GM19455 (cell line): Measurements from ENCODE around the gene MTA2.
"Not testable (repeated sequence)": the region's sequence is repeated elsewhere in the genome, so short reads cannot be mapped to it uniquely, and the experiment has no call there.

Experiments used
- ATAC-seq: cut with Tn5 transposase; IDR thresholded peaks from one replicate; pipeline ENCODE4 v1.9.1; 2021; ENCODE audit not compliant: unreplicated experiment

The MTA2 gene

DNA sequence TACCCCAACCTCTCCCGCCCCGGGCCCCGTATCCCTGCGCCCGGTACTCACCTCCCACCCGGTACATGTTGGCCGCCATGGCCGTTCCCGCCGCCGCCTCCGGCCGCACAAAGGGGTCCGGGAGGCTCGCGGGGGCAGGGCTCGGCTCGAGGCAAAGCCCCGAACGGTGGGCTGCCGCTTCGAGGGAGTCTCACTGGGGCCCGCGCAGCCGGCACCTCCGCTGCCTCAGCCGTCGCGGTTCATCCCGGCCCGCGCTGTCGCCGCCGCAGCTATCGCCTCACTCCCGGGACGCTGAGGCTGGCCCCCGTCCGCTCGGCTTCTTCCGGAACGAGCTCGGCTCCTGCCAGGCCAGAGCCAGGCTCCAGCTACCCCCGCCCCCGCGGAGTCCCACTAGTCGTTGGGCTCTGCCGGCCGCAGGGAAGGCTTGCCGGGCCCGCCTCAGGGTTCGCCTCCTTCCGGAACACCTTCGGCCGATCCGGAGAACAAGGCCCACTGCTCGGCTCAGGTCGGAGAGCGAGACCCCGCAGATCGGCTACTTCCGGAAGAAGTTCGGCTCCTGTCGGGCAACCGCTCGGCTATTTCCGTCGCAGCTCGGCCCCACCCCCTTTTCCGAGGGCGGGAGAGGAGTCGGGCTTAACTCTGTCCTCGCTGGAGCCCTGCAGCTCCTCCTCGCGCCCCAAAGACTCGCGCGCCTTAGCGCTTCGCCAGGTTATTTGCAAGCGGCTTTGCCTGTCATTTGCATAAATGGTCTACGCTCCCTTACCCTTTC lies at the start of gene MTA2:
Gene MTA2 (minus strand): TSS at position 494 of the 769 bp plus-strand sequence. CDS start 415 bp downstream, at position 79.
- ATAC-seq, result peak; percentile 73

DNA sequence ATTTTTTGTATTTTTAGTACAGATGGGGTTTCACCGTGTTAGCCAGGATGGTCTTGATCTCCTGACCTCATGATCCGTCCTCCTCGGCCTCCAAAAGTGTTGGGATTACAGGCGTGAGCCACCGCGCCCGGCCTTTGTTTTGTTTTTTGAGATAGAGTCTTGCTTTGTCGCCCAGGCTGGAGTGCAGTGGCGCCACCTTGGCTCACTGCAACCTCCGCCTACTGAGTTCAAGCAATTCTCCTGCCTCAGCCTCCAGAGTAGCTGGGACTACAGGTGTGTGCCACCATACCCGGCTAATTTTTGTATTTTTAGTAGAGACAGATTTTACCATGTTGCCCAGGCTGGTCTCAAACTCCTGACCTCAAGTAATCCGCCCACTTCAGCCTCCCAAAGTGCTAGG lies 48.6 kb upstream of the MTA2 start:
- not testable (repeated sequence) for ATAC-seq

DNA sequence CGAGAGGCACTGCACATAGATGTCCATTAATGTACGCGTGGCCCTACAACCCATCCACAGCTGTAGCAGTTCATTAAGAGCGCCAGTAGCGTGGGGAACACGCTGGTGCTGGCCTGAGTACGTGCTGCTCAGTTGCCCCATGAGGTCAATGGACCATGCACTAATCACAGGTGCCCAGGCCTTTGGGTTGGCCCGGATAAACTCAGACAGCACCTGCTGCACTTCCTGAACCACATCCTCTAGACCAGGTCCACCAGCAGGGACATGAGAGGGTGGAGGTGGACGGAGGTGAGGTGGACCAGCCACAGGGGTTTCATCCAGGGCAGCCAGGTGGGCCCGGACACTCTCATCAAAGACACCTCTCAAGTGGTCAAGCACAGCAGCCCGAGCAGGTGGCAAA lies 47.8 kb upstream of the MTA2 start:
- no peak for ATAC-seq

DNA sequence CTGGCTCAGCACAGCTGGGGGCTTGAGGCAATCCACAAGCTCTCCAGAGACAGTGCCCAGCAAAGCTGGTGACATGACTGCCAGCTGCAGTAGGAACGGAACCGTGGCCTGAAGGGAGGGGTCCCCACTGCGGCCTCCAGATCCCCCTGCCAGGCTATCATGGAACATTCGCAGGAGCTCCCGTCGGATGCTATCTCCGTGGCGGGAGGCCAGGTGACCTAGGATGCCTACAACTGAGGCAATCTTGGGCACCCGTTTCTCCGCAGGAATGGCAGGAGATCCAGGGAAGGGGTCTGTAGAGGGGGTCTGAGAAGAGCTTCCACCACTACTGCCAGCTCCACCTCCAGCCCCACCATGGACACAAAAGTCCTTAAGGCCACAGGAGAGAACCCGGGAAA lies 47.3 kb upstream of the MTA2 start:
- ATAC-seq, result no peak

DNA sequence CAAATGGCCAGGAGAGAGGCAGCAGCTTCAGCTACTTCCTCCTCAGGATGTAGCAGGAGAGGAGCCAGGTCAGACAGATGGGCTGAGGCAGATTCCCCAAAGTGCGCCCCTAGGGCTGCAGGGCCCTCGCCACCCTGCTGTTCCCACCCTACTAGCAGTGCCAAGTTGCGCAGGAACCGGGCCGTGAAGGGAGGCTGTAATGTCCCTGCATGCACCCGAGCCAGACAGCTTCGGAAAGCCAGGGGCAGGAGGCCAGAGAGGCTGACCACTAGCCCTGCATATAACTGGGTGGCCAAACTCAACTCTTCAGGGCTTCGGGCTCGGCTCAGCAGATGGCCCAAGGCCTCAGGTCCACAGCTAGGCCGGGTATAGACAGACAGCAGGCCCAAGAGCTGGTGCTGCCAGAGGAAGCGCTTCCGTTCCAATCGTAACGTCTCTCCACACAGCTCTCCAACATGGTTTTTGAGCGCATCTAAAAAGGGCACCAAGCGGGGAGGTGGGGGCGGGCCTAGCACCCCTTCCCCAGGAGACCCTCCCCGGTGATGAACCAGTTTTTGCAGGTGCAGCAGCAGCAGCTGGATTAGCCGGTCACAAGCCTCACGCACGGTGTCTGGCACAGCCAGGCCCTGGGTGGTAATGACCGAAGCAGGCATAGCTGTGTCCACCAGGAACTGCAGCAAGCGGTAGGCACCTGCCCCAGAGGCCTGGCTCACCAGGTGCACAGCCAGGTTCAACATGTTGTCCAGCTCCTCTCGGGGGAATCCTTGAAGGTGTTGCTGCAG lies 46.7 kb upstream of the MTA2 start:
- no peak for ATAC-seq

DNA sequence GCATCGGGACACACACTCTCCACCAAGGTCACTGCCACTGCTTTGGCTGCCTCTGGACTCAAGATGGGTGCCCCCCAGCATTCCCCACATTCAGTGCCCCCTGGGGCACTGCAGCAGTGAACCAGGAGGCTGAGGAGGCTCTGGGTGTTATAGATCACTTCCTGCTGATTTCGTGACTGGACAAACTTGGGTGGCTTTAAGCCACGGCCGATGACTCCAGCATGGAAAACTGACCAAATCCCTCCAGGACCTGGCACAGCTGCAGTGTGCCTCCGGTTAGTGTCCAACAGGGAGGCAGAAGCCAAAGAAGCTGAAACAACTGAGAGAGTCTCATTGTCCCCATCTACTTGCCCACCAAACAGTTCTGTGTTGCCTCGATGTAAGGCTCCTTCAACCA lies 45.9 kb upstream of the MTA2 start:
- ATAC-seq, result no peak

DNA sequence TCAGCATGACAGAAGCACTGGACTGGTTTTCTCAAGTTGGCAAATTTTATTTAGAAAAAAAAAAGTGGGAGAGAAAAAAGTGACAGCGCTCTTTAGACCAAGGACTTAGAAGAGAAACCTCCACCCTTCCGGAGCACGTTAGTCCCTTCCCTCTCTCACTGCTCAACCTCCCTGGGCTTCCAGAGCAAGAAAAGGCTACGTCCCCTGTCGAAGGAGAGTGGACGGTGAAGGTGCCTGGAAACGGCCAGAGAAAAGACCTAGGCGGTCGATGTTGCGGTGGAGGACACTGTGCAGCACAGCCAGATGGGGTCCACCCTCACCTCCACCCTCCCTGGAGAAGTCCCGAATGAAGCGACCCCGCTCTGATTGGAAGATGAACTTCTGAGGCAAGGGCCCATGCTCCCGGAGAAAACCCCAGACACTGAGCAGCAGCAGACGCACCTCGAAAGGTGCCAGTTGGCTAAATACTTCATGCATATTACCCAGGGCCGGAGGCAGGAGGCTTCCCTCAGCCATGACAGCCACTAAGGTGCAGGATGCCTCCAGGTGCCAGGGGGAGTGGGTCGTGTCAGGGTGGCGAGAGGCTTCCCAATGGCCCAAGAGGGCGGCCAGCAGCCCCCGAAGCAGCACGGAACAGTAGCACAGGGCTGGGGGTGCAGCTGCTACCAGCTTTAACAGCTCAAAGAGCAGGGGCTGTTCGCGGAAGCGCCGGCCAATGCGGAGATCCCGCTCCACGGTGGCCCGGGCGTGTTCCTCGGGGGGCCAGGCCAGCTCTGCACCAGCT lies 45.4 kb upstream of the MTA2 start:
- ATAC-seq, result no peak

DNA sequence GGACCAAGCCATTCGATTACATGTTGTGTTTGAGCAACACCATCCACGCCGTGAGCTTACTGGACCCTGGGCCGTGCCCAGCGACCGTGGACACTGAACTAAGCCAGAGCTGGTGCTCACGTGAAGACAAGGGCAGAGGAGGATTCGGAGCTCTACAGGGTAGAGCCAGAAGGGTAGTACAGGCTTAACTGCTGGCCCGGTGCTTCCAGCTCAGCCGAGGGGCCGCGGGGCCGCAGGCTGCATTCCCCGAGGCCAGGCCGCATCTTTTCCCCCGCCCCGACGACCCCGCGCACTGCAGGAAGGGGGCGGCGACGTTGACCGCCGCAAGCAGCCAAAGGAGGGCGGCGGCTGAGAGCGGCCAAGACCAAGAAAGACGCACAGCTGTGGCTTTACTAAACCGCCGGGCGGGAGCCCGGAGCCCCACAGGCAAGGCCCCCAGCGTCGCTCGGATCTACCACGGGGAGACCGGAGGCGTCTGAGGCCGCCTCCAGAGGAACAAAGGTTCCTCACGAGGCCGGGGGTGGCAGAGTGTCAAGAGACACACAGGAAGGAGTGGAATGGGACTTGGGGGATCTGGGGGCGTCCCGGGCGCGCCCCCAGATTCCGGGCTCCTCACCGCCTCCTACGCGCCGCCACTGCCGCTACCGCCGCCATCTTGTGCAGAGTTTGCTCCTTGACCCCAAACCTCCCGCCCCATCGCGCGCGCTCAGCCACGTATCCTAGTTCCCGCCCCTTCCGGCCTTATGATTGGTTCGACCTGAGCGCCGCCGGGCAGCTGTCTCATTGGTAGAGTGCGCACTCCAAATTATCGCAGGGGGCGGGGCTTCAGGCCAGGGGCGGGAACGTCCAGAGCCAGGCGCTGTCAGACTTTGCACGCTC lies 44.5 kb upstream of the MTA2 start, which contains the start of gene GANAB:
Gene GANAB (minus strand): TSS at position 668 of the 879 bp plus-strand sequence. CDS start 14 bp downstream, at position 654.
- ATAC-seq, result peak; percentile 91

DNA sequence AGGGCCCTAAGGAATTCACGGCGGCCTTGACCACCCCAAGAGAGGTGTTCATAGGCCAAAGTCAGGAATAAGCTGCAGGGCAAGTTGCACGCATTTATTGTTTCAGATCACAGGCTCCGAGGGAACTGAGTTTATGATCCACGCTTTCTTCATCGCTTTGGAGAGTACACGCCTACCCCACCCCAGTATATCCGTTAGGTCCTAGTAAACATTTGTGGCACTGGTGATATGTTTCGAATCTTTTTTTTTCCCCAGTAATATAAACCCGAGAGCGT lies 43.9 kb upstream of the MTA2 start:
- no peak for ATAC-seq

DNA sequence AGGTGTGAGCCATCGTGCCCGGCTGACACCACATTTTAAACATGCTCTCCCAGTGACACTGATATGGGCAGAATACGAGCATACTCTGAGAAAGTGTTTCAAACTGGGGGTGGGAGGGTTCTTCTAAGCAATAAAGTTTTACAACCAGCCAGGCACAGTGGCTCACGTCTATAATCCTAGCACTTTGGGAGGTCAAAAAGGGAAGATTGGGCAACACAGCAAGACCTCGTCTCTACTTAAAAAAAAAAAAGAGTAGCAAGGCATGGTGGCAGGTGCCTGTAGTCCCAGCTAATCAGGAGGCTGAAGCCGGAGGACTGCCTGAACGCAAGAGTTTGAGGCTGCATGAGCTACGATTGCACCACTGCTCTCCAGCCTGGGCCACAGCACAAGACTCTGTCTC lies 42.6 kb upstream of the MTA2 start:
- no peak for ATAC-seq

DNA sequence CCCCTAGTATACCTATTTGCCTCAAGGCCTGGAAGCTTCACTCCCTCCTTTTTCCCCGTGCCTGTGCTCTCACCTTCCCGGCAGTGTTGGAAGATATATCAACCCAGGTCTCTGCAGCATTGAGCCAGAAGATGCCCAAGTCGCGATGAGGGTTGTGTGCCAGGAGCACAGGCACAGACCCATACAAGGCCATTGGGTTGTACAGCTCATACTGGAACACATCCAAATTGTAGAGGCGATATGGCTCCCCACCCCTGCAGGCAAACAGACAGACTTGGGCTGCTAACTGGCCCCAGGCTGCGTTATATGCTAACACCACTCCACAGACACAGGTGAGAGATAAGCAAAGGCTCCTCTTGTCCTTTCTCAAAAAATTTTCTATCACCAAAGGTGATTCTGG lies 30.8 kb upstream of the MTA2 start:
- ATAC-seq, result no peak

DNA sequence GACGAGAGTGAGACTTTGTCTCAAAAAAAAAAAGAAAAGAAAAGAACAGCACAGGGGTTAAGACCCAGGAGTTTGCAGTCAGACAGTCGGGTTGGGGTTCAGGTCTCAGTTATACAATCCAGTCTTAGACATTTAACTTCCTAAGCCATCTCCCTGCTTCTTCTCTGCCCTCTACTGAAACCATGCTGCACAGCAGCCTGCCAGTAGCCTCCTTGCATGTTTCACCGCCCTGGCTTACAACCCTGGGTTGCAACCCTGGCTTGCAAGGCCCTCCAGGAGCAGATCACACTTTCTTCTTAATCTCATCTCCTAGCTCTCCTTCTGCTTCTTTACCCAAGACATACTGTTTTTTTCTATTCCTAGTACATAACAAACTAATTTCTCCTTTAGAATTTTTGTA lies 26.0 kb upstream of the MTA2 start:
- ATAC-seq, result no peak

DNA sequence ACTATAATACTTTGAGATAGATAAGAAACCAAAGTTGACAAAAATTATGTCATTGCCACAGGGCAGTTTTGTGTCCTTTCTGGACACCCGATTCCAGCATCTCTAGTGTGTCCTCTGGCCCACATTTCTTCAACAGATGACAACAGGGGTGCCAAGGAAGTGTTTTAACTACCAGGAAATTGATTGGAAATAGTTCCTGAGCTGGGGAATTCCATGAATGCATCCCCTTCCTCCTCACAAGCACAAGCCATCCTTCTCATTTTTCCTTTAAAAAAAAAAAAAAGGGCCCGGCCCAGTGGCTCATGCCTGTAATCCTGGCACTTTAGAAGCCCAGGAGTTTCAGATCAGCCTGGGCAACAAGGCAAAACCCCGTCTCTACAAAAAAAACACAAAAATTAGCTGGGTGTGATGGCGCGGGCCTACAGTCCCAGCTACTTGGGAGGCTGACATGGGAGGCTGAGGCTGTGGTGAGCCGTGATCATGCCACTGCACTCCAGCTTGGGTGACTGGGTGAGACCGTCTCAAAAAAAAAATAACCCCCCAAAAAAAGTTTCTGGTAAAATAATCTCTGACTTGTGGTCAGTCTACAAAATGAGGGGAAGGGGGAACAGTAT lies 20.9 kb upstream of the MTA2 start:
- ATAC-seq, result no peak

DNA sequence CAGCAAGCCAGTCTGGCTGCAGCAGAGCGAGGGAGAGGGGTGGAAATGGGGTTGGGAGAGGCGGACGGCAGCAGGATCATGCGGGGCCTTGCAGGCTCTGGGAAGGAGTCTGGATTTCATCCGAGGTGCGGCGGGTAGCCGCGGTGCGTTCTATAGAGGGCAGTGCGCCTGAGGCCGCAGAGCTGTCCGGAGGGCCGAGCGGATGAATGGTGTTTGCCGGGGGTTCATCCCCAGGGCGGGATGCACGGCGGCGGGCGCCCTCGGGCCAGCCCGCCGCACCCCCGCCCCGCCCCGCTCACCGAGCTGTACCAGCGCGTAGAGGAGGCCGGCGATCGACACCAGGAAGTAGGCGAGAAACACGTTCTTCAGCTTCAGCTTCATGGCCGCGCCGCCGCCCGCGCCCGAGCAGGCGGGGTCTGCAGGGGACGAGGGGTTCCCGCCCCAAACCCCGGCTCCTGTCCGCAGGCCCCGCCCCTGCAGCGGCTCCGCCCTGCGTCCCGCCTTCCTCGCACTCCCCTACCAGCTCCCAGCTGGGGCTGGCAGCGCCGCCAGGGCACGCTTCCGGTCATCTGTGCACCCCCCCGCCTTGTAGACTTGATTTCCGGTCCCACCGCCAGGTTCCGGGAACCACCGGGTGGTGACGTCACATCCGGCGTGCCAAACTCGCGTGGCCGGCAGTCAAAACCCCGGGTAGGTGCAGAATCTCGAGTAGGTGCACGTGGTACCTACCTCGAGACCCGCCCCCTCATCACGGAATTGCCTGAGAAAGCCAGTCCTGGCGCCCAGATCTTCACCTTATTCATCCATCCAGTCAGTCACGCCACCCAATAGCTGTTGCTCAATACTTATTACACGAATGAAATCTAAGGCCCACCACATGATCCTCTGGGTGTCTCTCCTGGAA lies 20.2 kb upstream of the MTA2 start, which contains the start of gene B3GAT3:
Gene B3GAT3 (minus strand): TSS at position 420 of the 904 bp plus-strand sequence. CDS start 39 bp downstream, at position 381.
- peak; percentile 91 for ATAC-seq

DNA sequence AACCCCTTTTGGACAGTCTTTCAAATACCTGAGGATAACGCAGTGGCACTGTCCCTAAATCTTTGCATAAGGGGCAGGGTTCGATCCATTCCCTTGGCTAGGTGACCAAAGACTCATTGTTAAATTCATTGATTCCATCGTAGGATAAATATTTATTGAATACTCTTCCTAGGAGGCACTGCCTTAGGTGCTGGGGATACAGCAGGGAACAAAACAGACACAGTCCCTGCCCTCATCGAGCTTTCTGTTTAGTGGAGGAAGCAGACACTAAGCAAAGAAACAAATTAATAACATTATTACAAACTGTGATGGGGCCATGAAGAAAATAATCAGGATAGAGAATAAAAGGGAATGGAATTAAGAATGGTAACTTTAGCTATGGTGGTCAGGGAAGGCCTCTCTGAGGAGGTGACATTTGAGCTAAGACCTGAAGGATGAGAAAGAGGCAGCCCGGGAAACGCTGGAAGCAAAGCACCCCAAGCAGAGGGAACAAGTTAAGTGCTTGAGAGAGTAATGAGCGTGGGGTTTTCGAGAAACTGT lies 19.4 kb upstream of the MTA2 start:
- ATAC-seq, result no peak

DNA sequence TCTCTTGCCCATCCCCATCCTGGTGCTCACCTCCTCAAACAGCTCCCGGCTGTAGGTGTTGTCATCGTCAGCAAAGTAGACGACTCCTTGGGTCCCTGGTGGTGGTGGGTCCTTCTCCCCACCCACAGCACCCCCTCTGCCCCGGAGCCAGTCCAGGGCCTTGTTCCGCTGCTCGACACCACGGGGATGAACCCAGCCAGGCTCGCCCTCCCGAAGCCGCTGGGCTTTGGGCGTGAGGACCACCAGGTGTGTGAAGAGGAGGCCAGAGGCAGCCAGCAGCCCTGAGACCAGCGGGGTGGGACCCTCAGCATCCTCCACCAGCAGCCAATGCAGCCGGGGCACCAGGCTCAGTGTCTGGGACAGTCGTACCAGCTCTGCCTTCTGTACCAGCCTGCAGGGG lies 15.3 kb upstream of the MTA2 start:
- not testable (repeated sequence) for ATAC-seq

DNA sequence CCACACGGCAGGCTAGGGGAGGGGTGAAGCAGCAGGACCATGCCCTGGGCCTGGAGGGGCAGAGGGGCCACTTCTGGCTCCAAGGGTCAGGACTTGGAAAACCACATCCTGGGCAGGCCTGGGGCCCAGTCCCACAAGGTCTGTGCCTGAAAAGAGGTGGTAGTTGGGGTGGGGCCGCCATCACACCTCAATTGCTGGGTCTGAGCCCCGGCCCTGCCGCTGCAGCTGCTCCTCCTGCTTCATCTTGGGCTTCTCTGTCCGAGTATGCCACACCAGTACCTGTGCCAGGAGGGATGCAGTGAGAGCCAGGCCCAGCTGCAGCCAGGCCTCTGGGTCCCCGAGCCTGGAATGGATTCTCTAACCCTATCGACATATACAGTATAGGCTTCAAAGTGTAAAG lies 13.9 kb upstream of the MTA2 start:
- ATAC-seq, result no peak

DNA sequence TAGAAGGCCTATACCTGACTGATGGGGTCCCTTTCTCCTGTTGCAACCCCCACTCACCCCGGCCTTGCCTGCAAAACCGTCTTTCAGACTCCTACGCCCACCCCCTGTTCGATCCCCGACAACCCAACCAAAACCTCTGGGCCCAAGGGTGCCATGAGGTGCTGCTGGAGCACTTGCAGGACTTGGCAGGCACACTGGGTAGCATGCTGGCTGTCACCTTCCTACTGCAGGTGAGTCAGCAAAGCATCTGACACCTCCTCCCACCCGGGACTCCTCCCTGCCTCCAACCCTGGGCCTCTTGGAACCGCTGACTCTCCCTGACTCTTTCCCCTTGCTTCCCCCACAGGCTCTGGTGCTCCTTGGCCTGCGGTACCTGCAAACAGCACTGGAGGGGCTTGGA lies 12.6 kb upstream of the MTA2 start:
- no peak for ATAC-seq

DNA sequence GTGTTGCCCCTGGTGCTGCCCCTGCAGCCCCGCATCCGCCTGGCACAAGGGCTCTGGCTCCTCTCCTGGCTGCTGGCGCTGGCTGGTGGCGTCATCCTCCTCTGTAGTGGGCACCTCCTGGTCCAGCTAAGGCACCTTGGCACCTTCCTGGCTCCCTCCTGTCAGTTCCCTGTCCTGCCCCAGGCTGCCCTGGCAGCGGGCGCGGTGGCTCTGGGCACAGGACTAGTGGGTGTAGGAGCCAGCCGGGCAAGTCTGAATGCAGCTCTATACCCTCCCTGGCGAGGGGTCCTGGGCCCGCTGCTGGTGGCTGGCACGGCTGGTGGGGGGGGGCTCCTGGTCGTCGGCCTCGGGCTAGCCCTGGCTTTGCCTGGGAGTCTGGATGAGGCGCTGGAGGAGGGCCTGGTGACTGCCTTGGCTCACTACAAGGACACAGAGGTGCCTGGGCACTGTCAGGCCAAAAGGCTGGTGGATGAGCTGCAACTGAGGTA lies 11.7 kb upstream of the MTA2 start:
- no peak for ATAC-seq
